ENCODE measurements around the gene FSTL4. TPM values are rescaled to one million over a fixed set of nuclear protein-coding genes. Genes with fewer than 3 reads are reported as not detected.

FSTL4 gene
- polyA plus RNA-seq, 1 of the 3 experiments (the other 2 are of a cell fraction) = not detected

DNA sequence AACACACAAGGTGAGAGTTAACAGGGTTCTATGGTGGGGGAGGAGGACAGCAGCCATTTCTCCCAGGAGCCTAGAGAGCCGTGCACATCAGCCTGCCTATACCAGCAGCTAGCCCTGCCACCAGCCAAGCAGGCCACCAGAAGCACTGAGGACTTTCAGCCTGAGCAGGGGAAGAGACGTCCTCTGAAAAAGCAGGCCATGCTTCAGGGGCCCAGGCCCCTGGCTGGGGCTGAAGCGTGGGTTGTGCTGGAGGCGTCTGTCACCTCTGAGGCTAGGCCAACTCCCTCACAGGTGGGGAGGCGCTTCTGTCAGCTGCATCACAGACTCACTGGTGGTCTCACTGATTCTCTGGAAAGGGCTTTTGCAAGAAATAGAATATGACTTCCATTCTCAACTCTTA lies 16.3 kb downstream of the FSTL4 start:
- Histone ChIP-seq H4K20me1 (ENCODE audit: insufficient read depth) (no peaks in the 10 kb centered on the region), H3K27ac (ENCODE audit: low read depth in 2 of 2, low read length in 1 of 2) (no peak overlapping the region), H3K9me3 (no peaks in the 10 kb centered on the region), H3K9ac (no peak overlapping the region), H3K9me2 (no peaks in the 10 kb centered on the region), H3K79me2 (ENCODE audit: insufficient read depth) (no peaks in the 10 kb centered on the region), H2AFZ (ENCODE audit: low read depth) (no peak overlapping the region), H3K27me3 (ENCODE audit: insufficient read depth) (no peaks in the 10 kb centered on the region; the same call in 1 of the 2 replicates), H3K4me3 (ENCODE audit: low read depth in 2 of 2, low read length in 1 of 2) (no peak overlapping the region), H3K4me2 (no peak overlapping the region), H3F3A (replicated peaks; ENCODE audit: insufficient read depth) (no peaks in the 10 kb centered on the region), H3K36me3 (replicated peaks in 1 of 2; ENCODE audit: control insufficient read depth in 1 of 2, insufficient read depth in 2 of 2, low read length in 1 of 2) (no peaks in the 10 kb centered on the region), H3K4me1 (ENCODE audit: control insufficient read depth in 1 of 2, insufficient read depth in 2 of 2, low read depth in 1 of 2, low read length in 1 of 2) (no peaks in the 10 kb centered on the region)
- ChIA-PET POLR2A (no interaction called here), CTCF (no interaction called here)
- 42% methylated on average over 5 of the region's 5 CpGs for WGBS (ENCODE audit: low lambda C conversion rate)
- TF ChIP-seq EP300 (IDR thresholded peaks at IDR 0.05; ENCODE audit: borderline replicate concordance in 1 of 2, low read depth in 1 of 2, low read length in 1 of 2) = no peak
- TF ChIP-seq YY1 (IDR thresholded peaks at IDR 0.05; ENCODE audit: low read depth) = no peak
- no peak for TF ChIP-seq RCOR1 (IDR thresholded peaks at IDR 0.05; ENCODE audit: low read length)
- TF ChIP-seq RAD21 (IDR thresholded peaks at IDR 0.05; ENCODE audit: low read length) = no peak
- no peak for TF ChIP-seq TEAD4 (IDR thresholded peaks at IDR 0.05; ENCODE audit: borderline replicate concordance, insufficient read depth)
- no peak for TF ChIP-seq GATA2 (CRISPR knock-in tag; IDR thresholded peaks at IDR 0.05)
- TF ChIP-seq GABPA (IDR thresholded peaks at IDR 0.05; ENCODE audit: low read depth) = no peak
- TF ChIP-seq CHD2 (IDR thresholded peaks at IDR 0.05; ENCODE audit: low read length, partially characterized antibody) = no peak
- no peak for DNase-seq

DNA sequence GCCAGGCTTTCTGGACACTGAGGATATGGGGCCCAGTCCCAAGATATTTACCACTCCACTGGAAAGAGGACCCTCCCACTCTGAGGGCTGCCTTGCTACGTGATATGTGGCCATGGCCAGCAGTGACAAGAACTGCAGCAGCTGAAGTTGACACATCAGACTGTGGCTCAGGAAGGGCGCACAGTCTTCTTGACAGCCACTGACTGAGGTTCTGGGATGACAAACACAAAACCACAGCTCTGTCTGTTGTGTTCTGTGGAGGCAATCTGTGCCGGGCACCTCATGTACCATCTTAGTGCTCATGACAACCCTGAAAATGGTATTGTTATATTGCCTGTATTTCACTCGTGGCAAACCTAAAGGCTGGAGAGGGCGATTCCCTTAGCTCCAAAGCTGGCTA lies 16.9 kb downstream of the FSTL4 start:
- Histone ChIP-seq H3K36me3 (replicated peaks in 1 of 2; ENCODE audit: control insufficient read depth in 1 of 2, insufficient read depth in 2 of 2, low read length in 1 of 2) (no peaks in the 10 kb centered on the region), H3K9me3 (no peaks in the 10 kb centered on the region), H3K9ac (no peak overlapping the region), H3K79me2 (ENCODE audit: insufficient read depth) (no peaks in the 10 kb centered on the region), H3K9me2 (no peaks in the 10 kb centered on the region), H3K4me1 (ENCODE audit: control insufficient read depth in 1 of 2, insufficient read depth in 2 of 2, low read depth in 1 of 2, low read length in 1 of 2) (no peaks in the 10 kb centered on the region), H3K27ac (ENCODE audit: low read depth in 2 of 2, low read length in 1 of 2) (no peak overlapping the region), H2AFZ (ENCODE audit: low read depth) (no peak overlapping the region), H3F3A (replicated peaks; ENCODE audit: insufficient read depth) (no peaks in the 10 kb centered on the region), H3K4me3 (ENCODE audit: low read depth in 2 of 2, low read length in 1 of 2) (no peak overlapping the region), H4K20me1 (ENCODE audit: insufficient read depth) (no peaks in the 10 kb centered on the region), H3K4me2 (no peak overlapping the region), H3K27me3 (ENCODE audit: insufficient read depth) (no peaks in the 10 kb centered on the region; the same call in 1 of the 2 replicates)
- CTCF ChIA-PET = no interaction called here
- POLR2A ChIA-PET = no interaction called here
- no peak for DNase-seq
- TF ChIP-seq SIN3A (IDR thresholded peaks at IDR 0.05; ENCODE audit: borderline replicate concordance, low read depth, low read length) (no peak), RCOR1 (IDR thresholded peaks at IDR 0.05; ENCODE audit: low read length) (no peak), SMC3 (IDR thresholded peaks at IDR 0.05; ENCODE audit: low read depth, low read length) (no peak), RAD21 (IDR thresholded peaks at IDR 0.05; ENCODE audit: low read length) (no peak), RXRA (IDR thresholded peaks at IDR 0.05; ENCODE audit: borderline replicate concordance, low read depth) (no peak), CHD2 (IDR thresholded peaks at IDR 0.05; ENCODE audit: low read length, partially characterized antibody) (no peak), POLR2AphosphoS5 (IDR thresholded peaks at IDR 0.05; ENCODE audit: low read depth, low read length) (no peak), MXI1 (IDR thresholded peaks at IDR 0.05; ENCODE audit: low read depth, low read length) (no peak), JUND (IDR thresholded peaks at IDR 0.05) (no peak), GATA2 (CRISPR knock-in tag; IDR thresholded peaks at IDR 0.05) (no peak)
- TF ChIP-seq, protein P1, sequence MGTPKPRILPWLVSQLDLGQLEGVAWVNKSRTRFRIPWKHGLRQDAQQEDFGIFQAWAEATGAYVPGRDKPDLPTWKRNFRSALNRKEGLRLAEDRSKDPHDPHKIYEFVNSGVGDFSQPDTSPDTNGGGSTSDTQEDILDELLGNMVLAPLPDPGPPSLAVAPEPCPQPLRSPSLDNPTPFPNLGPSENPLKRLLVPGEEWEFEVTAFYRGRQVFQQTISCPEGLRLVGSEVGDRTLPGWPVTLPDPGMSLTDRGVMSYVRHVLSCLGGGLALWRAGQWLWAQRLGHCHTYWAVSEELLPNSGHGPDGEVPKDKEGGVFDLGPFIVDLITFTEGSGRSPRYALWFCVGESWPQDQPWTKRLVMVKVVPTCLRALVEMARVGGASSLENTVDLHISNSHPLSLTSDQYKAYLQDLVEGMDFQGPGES (IDR thresholded peaks at IDR 0.05; ENCODE audit: low read depth, low read length) = no peak
- TF ChIP-seq, protein P2, sequence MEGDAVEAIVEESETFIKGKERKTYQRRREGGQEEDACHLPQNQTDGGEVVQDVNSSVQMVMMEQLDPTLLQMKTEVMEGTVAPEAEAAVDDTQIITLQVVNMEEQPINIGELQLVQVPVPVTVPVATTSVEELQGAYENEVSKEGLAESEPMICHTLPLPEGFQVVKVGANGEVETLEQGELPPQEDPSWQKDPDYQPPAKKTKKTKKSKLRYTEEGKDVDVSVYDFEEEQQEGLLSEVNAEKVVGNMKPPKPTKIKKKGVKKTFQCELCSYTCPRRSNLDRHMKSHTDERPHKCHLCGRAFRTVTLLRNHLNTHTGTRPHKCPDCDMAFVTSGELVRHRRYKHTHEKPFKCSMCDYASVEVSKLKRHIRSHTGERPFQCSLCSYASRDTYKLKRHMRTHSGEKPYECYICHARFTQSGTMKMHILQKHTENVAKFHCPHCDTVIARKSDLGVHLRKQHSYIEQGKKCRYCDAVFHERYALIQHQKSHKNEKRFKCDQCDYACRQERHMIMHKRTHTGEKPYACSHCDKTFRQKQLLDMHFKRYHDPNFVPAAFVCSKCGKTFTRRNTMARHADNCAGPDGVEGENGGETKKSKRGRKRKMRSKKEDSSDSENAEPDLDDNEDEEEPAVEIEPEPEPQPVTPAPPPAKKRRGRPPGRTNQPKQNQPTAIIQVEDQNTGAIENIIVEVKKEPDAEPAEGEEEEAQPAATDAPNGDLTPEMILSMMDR (IDR thresholded peaks at IDR 0.05) = no peak
- TF ChIP-seq, protein P3, sequence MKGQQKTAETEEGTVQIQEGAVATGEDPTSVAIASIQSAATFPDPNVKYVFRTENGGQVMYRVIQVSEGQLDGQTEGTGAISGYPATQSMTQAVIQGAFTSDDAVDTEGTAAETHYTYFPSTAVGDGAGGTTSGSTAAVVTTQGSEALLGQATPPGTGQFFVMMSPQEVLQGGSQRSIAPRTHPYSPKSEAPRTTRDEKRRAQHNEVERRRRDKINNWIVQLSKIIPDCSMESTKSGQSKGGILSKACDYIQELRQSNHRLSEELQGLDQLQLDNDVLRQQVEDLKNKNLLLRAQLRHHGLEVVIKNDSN (IDR thresholded peaks at IDR 0.05; ENCODE audit: borderline replicate concordance, low read depth) = no peak
- TF ChIP-seq, protein P4, sequence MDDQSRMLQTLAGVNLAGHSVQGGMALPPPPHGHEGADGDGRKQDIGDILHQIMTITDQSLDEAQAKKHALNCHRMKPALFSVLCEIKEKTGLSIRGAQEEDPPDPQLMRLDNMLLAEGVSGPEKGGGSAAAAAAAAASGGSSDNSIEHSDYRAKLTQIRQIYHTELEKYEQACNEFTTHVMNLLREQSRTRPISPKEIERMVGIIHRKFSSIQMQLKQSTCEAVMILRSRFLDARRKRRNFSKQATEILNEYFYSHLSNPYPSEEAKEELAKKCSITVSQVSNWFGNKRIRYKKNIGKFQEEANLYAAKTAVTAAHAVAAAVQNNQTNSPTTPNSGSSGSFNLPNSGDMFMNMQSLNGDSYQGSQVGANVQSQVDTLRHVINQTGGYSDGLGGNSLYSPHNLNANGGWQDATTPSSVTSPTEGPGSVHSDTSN (IDR thresholded peaks at IDR 0.05) = no peak
- WGBS (ENCODE audit: low lambda C conversion rate) = 41% methylated on average over 5 of the region's 5 CpGs

Measured in SK-N-SH (cell line).